Measurements from ENCODE around the gene AXDND1. TPM values are rescaled to one million over a fixed set of nuclear protein-coding genes. Genes with fewer than 3 reads are reported as not detected.
"Not testable (repeated sequence)": the region's sequence is repeated elsewhere in the genome, so short reads cannot be mapped to it uniquely, and the experiment has no call there.

AXDND1 gene
- total RNA-seq, 1 donor from 2014 or later, result not detected

DNA sequence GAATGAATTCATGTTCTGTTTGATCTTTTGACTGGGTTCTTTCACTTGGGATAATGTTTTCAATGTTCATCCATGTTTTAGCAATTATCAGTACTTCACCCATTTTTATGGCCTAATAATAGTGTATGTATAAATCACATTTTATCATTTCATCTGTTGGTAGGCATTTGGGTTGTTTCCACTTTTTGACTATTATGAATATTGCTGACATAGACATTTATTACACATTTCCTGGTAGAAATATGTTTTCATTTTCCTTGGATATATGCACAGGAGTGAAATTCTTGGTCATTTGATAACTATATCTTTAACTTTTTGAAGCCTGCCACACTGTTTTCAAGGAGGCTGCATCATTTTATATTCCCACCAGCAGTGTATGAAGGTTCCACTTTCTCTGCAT is 79.8 kb downstream of the AXDND1 start:
- no peak for DNase-seq (ENCODE audit: extremely low spot score in 2 of 2)
- no peaks in the 10 kb centered on the region for H3K9me3 ChIP-seq
- no peaks in the 10 kb centered on the region for H3K4me1 ChIP-seq
- no peaks in the 10 kb centered on the region for H3K27me3 ChIP-seq
- intact Hi-C loops (cut with DNase I), result no loop called here
- H3K4me3 ChIP-seq, result no peak overlapping the region
- TF ChIP-seq, protein P1, sequence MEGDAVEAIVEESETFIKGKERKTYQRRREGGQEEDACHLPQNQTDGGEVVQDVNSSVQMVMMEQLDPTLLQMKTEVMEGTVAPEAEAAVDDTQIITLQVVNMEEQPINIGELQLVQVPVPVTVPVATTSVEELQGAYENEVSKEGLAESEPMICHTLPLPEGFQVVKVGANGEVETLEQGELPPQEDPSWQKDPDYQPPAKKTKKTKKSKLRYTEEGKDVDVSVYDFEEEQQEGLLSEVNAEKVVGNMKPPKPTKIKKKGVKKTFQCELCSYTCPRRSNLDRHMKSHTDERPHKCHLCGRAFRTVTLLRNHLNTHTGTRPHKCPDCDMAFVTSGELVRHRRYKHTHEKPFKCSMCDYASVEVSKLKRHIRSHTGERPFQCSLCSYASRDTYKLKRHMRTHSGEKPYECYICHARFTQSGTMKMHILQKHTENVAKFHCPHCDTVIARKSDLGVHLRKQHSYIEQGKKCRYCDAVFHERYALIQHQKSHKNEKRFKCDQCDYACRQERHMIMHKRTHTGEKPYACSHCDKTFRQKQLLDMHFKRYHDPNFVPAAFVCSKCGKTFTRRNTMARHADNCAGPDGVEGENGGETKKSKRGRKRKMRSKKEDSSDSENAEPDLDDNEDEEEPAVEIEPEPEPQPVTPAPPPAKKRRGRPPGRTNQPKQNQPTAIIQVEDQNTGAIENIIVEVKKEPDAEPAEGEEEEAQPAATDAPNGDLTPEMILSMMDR (IDR thresholded peaks at IDR 0.05), result no peak
- TF ChIP-seq POLR2AphosphoS5 (IDR thresholded peaks at IDR 0.05; ENCODE audit: insufficient read depth in 1 of 2, low read depth in 1 of 2), result no peak
- no peak for TF ChIP-seq POLR2A (IDR thresholded peaks at IDR 0.05)
- no peaks in the 10 kb centered on the region for H3K36me3 ChIP-seq
- no peak overlapping the region for H3K27ac ChIP-seq

DNA sequence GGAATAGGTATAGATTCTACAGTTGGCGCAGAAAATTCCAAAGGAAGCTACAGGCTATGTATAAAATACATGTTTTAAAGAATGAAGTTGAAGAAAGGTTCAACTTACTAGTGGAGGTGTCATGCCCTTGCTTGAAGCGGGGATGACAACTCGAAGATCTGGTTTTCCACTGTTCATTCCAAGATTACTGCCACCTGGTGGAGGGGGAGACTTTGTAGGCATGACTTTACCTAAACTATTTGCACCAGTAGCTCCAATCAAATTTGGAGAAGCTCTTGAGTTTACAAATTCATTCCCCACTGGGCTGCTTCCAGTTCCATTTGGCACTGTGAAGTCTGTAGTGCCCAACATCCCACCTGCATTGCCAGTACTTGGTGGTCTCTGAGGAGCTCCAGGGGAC is 81.7 kb downstream of the AXDND1 start:
- H3K36me3 ChIP-seq, result no peaks in the 10 kb centered on the region
- no peak for TF ChIP-seq POLR2AphosphoS5 (IDR thresholded peaks at IDR 0.05; ENCODE audit: insufficient read depth in 1 of 2, low read depth in 1 of 2)
- TF ChIP-seq POLR2A (IDR thresholded peaks at IDR 0.05), result no peak
- TF ChIP-seq, protein P1 (IDR thresholded peaks at IDR 0.05), result no peak
- no peaks in the 10 kb centered on the region for H3K9me3 ChIP-seq
- DNase-seq (ENCODE audit: extremely low spot score in 2 of 2), result no peak
- H3K4me3 ChIP-seq, result no peak overlapping the region
- no peak overlapping the region for H3K27ac ChIP-seq
- intact Hi-C loops (cut with DNase I), result no loop called here
- H3K4me1 ChIP-seq, result no peaks in the 10 kb centered on the region
- H3K27me3 ChIP-seq, result no peaks in the 10 kb centered on the region

DNA sequence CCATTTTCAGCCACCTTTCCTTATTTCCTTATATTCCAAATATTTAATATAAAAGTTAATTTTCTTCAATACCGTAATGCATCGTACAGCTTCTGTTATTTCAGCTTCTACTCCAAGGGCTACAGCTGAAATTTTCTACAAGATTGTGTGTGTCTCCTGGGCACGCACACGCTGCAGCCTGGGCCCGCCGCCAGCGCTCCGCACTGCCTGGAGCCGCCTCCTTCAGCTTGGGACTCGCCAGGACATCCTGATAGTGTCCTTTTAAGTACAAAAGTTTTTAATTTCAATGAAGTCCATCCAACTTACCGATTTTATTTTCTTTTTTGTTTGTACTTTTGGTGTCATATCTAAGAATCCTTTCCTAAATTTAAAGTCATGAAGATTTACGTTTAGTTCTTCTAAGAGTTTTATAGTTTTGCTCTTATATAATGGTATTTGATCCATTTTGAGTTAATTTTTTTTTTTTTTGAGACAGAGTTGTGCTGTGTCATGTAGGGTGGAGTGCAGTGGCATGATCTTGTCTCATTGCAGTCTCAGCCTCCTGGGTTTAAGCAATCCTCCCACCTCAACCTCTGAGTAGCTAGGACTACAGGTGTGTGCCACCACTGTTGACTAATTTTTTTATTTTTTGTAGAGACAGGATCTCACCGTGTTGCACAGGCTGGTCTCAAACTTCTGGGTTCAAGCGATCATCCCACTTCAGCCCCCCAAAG is 82.8 kb downstream of the AXDND1 start:
- TF ChIP-seq POLR2AphosphoS5 (IDR thresholded peaks at IDR 0.05; ENCODE audit: insufficient read depth in 1 of 2, low read depth in 1 of 2), result no peak
- TF ChIP-seq POLR2A (IDR thresholded peaks at IDR 0.05), result no peak
- TF ChIP-seq, protein P1 (IDR thresholded peaks at IDR 0.05), result no peak
- Histone ChIP-seq H3K27me3 (no peaks in the 10 kb centered on the region), H3K4me3 (no peak overlapping the region), H3K36me3 (no peaks in the 10 kb centered on the region), H3K27ac (no peak overlapping the region), H3K9me3 (no peaks in the 10 kb centered on the region), H3K4me1 (no peaks in the 10 kb centered on the region)
- DNase-seq (ENCODE audit: extremely low spot score in 2 of 2), result no peak
- intact Hi-C loops (cut with DNase I), result no loop called here

DNA sequence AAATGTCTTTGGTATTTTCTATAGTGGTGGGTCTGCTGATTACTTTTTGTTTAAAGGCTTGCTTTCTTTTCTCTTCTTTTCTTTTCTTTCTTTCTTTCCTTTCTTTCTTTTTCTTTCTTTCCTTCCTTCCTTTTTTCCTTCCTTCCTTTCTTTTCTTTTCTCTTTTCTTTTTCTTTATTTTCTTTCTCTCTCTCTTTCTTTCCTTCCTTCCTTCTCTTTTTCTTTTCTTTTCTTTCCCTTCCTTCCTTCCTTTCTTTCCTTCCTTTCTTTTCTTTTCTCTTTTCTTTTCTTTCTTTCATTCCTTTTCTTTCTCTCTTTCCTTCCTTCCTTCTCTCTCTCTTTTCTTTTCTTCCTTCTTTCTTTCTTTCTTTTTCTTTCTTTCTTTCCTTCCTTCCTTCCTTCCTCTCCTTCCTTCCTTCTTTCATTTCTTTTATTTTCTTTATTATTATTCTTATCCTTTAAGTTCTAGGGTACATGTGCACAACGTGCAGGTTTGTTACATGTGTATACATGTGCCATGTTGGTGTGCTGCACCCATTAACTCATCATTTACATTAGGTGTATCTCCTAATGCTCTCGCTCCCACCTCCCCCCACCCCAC is 93.9 kb downstream of the AXDND1 start:
- intact Hi-C loops (cut with DNase I); H3K36me3 ChIP-seq; H3K4me1 ChIP-seq; DNase-seq (ENCODE audit: extremely low spot score in 2 of 2); H3K27ac ChIP-seq; H3K9me3 ChIP-seq; H3K4me3 ChIP-seq; H3K27me3 ChIP-seq: not testable (repeated sequence)

DNA sequence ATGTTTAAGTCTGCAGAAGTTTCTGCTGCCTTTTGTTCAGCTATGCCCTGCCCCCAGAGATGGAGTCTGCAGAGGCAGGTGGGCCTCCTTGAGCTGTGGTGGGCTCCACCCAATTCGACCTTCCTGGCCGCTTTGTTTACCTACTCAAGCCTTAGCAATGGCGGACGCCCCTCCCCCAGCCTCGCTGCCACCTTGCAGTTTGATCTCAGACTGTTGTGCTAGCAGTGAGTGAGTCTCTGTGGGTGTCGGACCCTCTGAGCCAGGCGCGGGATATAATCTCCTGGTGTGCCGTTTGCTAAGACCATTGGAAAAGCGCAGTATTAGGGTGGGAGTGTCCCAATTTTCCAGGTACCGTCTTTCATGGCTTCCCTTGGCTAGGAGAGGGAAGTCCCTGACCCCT is 99.9 kb downstream of the AXDND1 start:
- H3K4me3 ChIP-seq; H3K36me3 ChIP-seq; H3K9me3 ChIP-seq; H3K27ac ChIP-seq; intact Hi-C loops (cut with DNase I); H3K27me3 ChIP-seq; DNase-seq (ENCODE audit: extremely low spot score in 2 of 2); H3K4me1 ChIP-seq: not testable (repeated sequence)

DNA sequence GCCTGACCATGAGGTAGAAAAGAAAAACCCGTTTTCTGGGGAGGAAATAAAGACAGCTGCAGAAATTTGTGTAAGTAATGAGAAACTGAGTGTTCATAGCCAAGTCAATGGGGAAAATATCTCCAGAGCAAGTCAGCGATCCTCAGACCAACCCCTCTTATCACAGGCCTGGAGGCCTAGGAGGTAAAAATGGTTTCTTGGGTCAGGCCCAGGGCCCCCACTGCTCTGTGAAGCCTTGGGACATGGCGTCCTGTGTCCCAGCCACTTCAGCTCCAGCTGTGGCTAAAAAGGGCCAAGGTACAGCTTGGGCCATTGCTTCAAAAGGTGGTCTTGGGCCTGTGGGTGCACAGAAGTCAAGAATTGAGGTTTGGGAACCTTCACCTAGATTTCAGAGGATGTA is 108.9 kb downstream of the AXDND1 start:
- DNase-seq (ENCODE audit: extremely low spot score in 2 of 2), result no peak
- Histone ChIP-seq H3K9me3 (no peaks in the 10 kb centered on the region), H3K36me3 (no peaks in the 10 kb centered on the region), H3K4me1 (no peaks in the 10 kb centered on the region), H3K27me3 (no peaks in the 10 kb centered on the region), H3K4me3 (no peak overlapping the region), H3K27ac (no peak overlapping the region)
- intact Hi-C loops (cut with DNase I), result loop anchor here (5.0 kb wide), 1 partner anchor 308 kb away; no protein-coding TSS in a partner anchor
- TF ChIP-seq POLR2AphosphoS5 (IDR thresholded peaks at IDR 0.05; ENCODE audit: insufficient read depth in 1 of 2, low read depth in 1 of 2), result no peak

All from vagina (tissue), 2 donors.